Coronary artery (tissue), 2 donors: ENCODE results near the gene GMCL2.

ENCODE experiments used
- DNase-seq: peaks from one replicate; pipeline ENCODE4 v3.0.0-alpha.2; 2017; ENCODE audit warnings: low spot score
- H3K27ac ChIP-seq, 2 donors: fragments of 200-600 bp; sonication (generic); one replicate each; pipeline ENCODE4 v1.5.1; 2016 to 2019
- H3K4me3 ChIP-seq: fragments of 200-600 bp; sonication (generic); 2 replicates; pipeline ENCODE4 v1.5.1; 2016; ENCODE audit warnings: mild to moderate bottlenecking, moderate library complexity
- CTCF ChIP-seq: fragments of 200-600 bp; sonication (generic); IDR thresholded peaks from one replicate; pipeline ENCODE4 v1.5.1; 2019; ENCODE audit warnings: antibody characterized with exemption

GMCL2 gene

DNA sequence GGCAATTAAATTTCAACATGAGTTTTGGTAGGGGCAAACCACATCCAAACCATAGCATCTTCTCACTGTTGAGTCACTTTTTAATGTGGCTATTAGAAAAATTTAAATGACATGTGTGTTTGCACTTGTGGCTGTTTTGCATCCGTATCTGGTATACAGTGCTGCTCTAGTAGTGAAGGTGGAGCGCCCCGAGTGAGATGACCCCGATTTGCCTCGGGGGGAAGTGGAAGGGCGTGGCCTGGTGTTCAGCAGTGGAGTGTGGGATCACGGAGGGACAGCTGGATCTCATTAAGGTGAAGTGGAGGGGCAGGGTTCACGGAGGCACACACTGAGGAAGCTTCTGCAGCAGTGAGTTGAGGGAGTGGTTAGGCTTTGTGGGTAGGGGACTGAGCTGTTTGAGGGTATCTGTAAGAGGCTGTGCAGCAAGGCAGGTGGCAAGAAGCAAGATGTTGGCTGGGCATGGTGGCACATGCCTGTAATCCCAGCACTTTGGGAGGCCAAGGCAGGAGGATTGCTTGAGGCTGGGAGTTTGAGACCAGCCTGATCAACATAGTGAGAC is 6.2 kb upstream of the GMCL2 start:
- DNase-seq, result no peak
- Histone ChIP-seq H3K4me3 (no peak overlapping the region), H3K27ac (no peak overlapping the region)
- TF ChIP-seq CTCF, result no peak

- Histone ChIP-seq H3K27ac (no peak overlapping the region), H3K4me3 (no peak overlapping the region)
- TF ChIP-seq CTCF, result no peak
- DNase-seq, result no peak
Measured at GRCh38 chr5:178192787-178193186, 5.6 kb upstream of the GMCL2 start.

DNA sequence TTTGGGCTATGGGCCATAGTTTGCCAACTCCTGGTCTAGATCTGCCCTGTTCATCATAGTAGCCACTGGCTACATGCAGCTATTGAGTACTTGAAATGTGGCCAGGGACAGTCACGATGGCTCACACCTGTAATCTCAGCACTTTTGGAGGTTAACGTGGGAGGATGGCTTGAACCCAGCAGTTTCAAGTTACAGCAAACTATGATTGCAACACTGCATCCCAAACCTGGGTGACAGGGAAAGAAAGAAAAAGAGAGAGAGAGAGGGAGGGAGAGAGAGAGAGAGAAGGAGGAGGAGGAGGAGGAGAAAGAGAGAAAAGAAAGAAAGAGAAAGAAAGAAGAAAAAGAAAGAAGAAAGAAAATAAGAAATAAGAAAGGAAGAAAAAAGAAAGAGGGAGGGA is 5.1 kb upstream of the GMCL2 start:
- no peak for TF ChIP-seq CTCF
- DNase-seq, result no peak
- H3K4me3 ChIP-seq, result no peak overlapping the region
- H3K27ac ChIP-seq, result no peak overlapping the region

DNA sequence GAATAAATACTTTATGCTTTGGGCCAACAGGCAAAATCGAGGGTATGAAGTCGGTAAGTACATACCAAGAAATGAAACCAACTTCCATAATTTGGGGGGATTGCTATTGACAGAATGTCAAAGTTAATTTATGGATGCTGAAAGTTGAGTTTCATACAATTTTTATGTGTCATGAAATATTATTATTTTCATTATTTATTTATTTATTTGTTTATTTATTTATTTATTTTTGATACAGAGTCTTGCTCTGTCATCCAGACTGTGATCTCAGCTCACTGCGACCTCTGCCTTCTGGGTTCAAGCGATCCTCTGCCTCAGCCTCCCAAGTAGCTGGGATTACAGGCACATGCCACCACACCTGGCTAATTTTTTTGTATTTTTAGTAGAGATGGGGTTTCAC is 4.5 kb upstream of the GMCL2 start:
- H3K27ac ChIP-seq, result no peak overlapping the region
- TF ChIP-seq CTCF, result no peak
- DNase-seq, result no peak
- no peak overlapping the region for H3K4me3 ChIP-seq

DNA sequence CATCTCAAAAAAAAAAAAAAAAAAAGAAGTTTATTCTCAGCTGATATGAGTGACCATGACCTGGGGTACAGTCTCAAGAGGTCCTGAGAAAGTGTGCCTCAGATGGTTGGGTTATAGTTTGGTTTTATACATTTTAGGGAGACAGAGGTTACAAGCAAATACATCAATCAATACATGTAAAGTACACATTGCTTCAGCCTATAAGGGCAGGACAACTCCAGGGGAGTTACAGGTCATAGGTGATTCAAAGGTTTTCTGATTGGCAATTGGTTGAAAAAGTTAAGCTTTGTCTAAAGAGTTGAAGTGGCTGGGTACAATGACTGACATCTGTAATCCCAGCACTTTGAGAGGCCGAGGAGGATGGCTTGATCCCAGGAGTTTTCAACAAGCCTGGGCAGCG is 2.3 kb upstream of the GMCL2 start:
- TF ChIP-seq CTCF, result no peak
- Histone ChIP-seq H3K4me3 (no peak overlapping the region), H3K27ac (no peak overlapping the region)
- DNase-seq, result no peak

GRCh38 chr5:178186427-178186826 is 744 bp downstream of the GMCL2 start:
- no peak for DNase-seq
- Histone ChIP-seq H3K27ac (no peak overlapping the region), H3K4me3 (no peak overlapping the region)
- TF ChIP-seq CTCF, result no peak

DNA sequence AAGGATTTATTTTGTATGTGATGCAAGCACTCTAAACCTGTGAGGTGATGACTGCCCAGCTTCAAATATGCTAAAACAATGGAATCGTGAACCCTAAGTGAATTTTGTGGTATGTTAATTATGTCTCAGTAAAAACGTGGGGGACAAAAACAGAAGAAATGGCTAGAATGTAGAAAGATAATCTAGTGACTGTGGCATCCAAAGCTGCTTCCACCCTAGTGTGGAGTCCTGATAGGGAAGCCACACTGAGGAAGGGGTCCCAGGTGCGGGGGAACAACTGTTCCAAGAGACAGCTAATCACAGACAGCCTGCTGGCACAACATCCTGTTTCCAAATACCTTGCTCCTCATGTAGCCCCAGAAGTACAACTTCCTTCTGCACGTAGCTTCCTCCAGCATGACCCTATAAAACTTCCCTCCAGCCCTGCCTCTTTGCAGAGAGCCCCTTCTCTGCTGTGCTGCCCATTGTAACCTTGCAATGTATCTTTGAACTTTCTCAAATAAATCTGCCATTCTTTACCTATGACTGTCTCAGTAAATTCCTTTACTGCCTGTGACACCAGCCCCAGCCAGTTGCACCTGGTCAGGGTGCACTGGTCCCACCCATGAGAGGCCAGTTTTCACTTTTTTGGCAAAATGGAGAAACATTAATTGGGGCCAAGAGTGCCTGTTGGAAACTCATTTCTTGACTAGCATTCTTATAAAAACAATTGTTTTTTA is 4.9 kb downstream of the GMCL2 start:
- TF ChIP-seq CTCF, result no peak
- H3K27ac ChIP-seq, result no peak overlapping the region
- H3K4me3 ChIP-seq, result no peak overlapping the region

More for the DNA sequence above, 4.9 kb downstream of the GMCL2 start:
- no peak for DNase-seq
